ENCODE measurements around the gene GALNT18.

DNA sequence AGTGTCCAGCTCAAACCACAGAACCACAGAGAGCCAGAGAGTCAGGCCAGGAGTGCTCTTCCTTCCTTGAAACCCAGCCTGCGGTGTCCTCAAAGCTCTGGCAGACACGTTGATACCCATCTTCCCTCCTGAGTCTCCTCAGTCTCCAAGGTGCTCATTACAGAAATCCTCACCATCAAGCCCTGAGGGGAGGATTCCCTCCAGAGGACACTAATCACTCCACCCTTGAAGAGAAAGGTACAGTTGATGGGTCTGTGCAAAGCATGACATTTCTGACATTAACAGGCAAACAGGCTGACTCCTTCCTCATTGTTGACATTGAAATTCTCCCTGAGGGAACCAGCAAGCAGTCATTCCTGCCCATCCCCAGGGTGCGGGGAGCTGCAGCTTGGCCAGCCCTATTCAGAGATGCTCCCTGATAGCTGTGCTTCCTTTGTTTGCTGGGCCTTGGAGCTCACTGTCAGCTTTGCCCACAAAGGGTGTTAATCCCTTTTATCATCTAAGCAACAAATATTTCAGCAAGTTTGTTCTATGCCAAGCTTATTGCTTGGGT lies 167.1 kb downstream of the GALNT18 start:
- no peak for TF ChIP-seq GABPA (IDR thresholded peaks at IDR 0.05 in 1 of 2, conservative IDR thresholded peaks at IDR 0.05 in 1 of 2)
- TF ChIP-seq, protein P1, sequence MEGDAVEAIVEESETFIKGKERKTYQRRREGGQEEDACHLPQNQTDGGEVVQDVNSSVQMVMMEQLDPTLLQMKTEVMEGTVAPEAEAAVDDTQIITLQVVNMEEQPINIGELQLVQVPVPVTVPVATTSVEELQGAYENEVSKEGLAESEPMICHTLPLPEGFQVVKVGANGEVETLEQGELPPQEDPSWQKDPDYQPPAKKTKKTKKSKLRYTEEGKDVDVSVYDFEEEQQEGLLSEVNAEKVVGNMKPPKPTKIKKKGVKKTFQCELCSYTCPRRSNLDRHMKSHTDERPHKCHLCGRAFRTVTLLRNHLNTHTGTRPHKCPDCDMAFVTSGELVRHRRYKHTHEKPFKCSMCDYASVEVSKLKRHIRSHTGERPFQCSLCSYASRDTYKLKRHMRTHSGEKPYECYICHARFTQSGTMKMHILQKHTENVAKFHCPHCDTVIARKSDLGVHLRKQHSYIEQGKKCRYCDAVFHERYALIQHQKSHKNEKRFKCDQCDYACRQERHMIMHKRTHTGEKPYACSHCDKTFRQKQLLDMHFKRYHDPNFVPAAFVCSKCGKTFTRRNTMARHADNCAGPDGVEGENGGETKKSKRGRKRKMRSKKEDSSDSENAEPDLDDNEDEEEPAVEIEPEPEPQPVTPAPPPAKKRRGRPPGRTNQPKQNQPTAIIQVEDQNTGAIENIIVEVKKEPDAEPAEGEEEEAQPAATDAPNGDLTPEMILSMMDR (IDR thresholded peaks at IDR 0.05; ENCODE audit: low read depth, low read length, missing input control) = no peak

Measured in liver (tissue), 3 donors.